HCT116 (cell line): ENCODE measurements around the gene PEAK3.

Source experiments
- CEBPB ChIP-seq: IDR thresholded peaks from 2 replicates; pipeline ENCODE4 v1.6.1; 2012; ENCODE audit warnings: low read depth
- ELF1 ChIP-seq: IDR thresholded peaks from 2 replicates; pipeline ENCODE4 v1.6.1; 2012; ENCODE audit warnings: low read depth, borderline replicate concordance
- EZH2 ChIP-seq: fragments of 200-600 bp; sonication (generic); IDR thresholded peaks from 2 replicates; pipeline ENCODE4 v1.6.1; 2017; ENCODE audit warnings: antibody characterized with exemption, mixed run types
- FOSL1 ChIP-seq: IDR thresholded peaks from 2 replicates; pipeline ENCODE4 v1.6.1; 2012; ENCODE audit warnings: low read depth
- POLR2A ChIP-seq: IDR thresholded peaks from 2 replicates; pipeline ENCODE4 v1.7.0; 2011; ENCODE audit warnings: borderline replicate concordance; ENCODE audit not compliant: insufficient read depth, insufficient read length; ENCODE audit errors: extremely low read depth
- POLR2AphosphoS5 ChIP-seq: IDR thresholded peaks from 2 replicates; pipeline ENCODE4 v1.6.1; 2011; ENCODE audit warnings: mild to moderate bottlenecking, low read depth, low read length, moderate library complexity
- RAD21 ChIP-seq: IDR thresholded peaks from 2 replicates; pipeline ENCODE4 v1.6.1; 2012; ENCODE audit warnings: low read depth, mild to moderate bottlenecking
- SP1 ChIP-seq: IDR thresholded peaks from 2 replicates; pipeline ENCODE4 v1.6.1; 2012; ENCODE audit warnings: low read depth
- YY1 ChIP-seq: IDR thresholded peaks from 2 replicates; pipeline ENCODE4 v1.6.1; 2011; ENCODE audit warnings: low read length, low read depth, moderate library complexity, mild to moderate bottlenecking; ENCODE audit not compliant: insufficient replicate concordance; ENCODE audit errors: extremely low read depth
- TF ChIP-seq, protein P1 (sequence below), 3 experiments: fragments of 200-600 bp in 1 of 3; sonication (generic) in 1 of 3; IDR thresholded peaks in 2 of 3; conservative IDR thresholded peaks in 1 of 3; 2 replicates each; pipeline ENCODE4 v1.5.1; 2012 to 2017; ENCODE audit warnings: low read depth in 2 of 3, low read length in 2 of 3, antibody characterized with exemption in 1 of 3, borderline replicate concordance in 1 of 3, control low read depth in 1 of 3, mild to moderate bottlenecking in 1 of 3, mixed read lengths in 1 of 3, mixed run types in 1 of 3, moderate library complexity in 1 of 3; ENCODE audit not compliant: insufficient read depth in 1 of 3
- TF ChIP-seq, protein P2 (sequence below): IDR thresholded peaks from 2 replicates; pipeline ENCODE4 v1.6.1; 2012

DNA sequence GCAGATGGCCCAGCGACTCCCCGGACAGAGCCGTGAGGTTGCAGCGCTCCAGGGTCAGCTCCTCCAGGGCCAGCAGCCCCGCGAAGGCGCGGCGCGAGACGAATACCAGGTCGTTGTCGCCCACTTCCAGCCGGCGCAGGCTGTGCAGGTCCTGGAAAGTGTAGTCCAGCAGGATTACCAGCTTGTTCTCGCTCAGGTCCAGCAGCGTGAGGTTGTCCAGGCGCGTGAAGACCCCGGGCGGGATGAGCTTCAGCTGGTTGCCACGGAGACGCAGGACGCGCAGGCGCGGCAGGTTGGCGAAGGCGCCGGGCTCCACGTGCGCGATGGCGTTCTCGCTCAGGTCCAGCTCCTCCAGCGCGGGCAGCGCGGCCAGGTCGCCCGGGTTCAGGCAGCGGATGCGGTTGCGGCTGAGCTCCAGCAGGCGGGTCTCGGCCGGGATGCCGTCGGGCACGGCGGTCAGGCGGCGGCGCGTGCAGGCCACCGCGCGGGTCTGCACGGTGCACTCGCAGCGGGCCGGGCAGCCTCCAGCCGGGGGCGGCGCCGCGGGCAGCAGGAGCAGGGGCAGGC is 9.3 kb upstream of the PEAK3 start:
- no peak for TF ChIP-seq POLR2A
- TF ChIP-seq, protein P1, sequence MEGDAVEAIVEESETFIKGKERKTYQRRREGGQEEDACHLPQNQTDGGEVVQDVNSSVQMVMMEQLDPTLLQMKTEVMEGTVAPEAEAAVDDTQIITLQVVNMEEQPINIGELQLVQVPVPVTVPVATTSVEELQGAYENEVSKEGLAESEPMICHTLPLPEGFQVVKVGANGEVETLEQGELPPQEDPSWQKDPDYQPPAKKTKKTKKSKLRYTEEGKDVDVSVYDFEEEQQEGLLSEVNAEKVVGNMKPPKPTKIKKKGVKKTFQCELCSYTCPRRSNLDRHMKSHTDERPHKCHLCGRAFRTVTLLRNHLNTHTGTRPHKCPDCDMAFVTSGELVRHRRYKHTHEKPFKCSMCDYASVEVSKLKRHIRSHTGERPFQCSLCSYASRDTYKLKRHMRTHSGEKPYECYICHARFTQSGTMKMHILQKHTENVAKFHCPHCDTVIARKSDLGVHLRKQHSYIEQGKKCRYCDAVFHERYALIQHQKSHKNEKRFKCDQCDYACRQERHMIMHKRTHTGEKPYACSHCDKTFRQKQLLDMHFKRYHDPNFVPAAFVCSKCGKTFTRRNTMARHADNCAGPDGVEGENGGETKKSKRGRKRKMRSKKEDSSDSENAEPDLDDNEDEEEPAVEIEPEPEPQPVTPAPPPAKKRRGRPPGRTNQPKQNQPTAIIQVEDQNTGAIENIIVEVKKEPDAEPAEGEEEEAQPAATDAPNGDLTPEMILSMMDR (IDR thresholded peaks at IDR 0.05 in 2 of 3, conservative IDR thresholded peaks at IDR 0.05 in 1 of 3; ENCODE audit: borderline replicate concordance in 1 of 3, insufficient read depth in 1 of 3, low read depth in 2 of 3, low read length in 2 of 3), result no peak
- no peak for TF ChIP-seq FOSL1
- TF ChIP-seq SP1, result no peak
- no peak for TF ChIP-seq EZH2
- no peak for TF ChIP-seq YY1
- TF ChIP-seq ELF1, result no peak
- no peak for TF ChIP-seq CEBPB
- no peak for TF ChIP-seq POLR2AphosphoS5
- TF ChIP-seq RAD21, result no peak
- TF ChIP-seq, protein P2, sequence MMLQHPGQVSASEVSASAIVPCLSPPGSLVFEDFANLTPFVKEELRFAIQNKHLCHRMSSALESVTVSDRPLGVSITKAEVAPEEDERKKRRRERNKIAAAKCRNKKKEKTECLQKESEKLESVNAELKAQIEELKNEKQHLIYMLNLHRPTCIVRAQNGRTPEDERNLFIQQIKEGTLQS, result no peak
